Activated CD4-positive, CD25-positive, alpha-beta regulatory T cell treated with anti-CD3 and anti-CD28 coated beads, Interleukin-2, amount 50 U/mL, for 72 hours (primary cell): Measurements from ENCODE around the gene SCP2.

Source experiments
- DNase-seq: peaks from one replicate; pipeline ENCODE4 v3.0.0; 2021

The SCP2 gene

DNA sequence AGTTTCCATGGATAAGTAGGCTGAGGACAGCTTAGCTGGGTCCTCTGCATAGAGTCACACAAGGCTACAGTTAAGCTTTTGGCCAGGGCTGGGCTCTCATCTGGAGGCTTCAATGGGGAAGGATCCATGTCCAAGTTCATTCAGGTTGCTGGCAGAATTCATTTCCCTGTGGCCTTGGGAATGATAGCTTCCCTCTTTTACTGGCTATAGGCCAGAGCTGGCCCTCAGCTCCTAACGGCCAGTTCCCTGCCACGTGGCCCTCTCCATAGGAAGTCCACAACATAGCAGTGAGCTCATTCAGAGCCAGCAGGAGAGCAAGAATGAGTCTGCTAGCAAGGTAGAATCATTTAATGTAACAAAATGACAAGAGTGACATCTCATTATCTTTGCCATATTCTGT lies 119.9 kb downstream of the SCP2 start:
- no peak for DNase-seq

DNA sequence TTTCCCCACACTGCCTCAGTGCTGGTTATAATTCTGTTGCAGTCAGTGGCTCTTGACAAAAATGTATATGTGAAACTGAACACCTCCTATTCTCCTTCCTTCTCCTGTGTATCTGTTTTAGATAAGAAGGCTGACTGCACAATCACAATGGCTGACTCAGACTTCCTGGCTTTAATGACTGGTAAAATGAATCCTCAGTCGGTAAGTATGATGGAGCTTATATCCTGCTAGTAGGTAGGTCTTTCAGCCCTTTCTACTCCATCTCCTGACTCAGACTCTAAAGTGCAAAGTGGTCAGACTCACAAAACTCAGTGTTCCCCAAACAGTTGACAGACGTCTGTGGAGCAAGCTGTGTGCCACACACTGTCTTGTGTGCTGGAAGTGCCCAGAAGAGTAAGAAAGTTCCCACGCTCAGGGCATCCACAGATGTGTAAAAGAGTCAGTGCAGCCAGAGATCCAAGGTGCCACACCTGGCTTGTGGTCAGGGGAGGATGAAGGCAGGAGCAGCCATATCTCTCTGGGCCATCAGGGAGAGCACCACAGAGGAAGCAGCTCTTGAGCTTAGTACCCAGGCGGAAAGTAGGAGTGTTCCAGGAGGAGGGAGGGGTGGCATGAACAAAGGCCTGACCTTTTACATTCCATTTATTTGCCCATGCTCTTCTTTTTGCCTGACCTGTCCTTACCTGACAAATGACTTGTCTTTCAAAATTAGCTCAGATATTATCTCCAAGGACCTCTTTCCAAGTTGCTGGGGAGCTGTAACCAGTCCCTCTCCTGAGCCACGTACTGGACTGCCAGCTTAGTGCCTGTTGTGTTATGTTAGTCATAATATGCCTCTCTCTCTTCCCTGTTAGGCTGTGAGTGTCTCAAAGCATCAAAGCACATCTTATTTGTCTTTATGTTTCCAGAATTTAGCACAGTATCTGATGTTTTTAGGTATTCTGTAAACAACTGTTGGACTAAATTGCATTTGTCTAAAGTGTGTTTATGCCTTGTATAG lies 121.0 kb downstream of the SCP2 start:
- no peak for DNase-seq

- no peak for DNase-seq
Measured at GRCh38 chr1:53048960-53049573, 122.0 kb downstream of the SCP2 start.

GRCh38 chr1:53049574-53049967 lies 122.5 kb downstream of the SCP2 start:
- no peak for DNase-seq

DNA sequence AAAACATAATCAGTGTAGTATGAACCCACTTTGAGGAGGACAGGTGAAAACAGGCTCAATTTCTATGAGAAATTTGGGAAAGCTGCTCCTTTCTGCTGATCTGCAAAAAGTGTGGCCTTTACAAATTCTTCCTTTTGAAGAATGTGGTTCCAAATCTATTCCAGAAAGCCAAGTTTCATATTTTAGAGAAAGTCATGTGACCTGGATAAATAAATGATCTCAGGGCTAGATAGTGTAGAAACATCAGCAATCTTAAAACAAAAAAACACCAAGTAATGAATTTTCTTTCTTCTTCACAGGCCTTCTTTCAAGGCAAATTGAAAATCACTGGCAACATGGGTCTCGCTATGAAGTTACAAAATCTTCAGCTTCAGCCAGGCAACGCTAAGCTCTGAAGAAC lies 123.2 kb downstream of the SCP2 start:
- DNase-seq, result no peak

- DNase-seq, result no peak
Measured at GRCh38 chr1:53051676-53052075, 124.6 kb downstream of the SCP2 start.

DNA sequence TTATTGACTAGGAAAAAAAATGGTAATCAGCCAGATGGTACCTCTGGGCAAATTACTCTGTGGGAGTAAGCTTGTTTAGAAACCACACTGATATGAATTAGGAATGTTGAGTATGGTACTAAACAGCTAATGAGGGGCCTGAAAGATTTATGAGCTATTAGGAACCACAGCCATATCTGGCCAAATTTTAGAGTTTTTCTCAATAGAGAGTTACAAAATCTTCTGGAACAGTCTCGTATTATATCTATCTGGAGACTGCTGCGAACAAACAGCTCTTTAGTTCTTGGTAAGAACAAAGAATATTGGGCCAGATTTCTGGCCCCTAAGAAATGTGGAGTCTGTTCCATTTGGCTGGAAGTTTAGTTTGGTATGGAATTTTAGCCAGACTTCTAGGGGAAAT lies 130.1 kb downstream of the SCP2 start:
- DNase-seq, result no peak

- DNase-seq, result no peak
Measured at GRCh38 chr1:53060579-53060978, 133.5 kb downstream of the SCP2 start.

DNA sequence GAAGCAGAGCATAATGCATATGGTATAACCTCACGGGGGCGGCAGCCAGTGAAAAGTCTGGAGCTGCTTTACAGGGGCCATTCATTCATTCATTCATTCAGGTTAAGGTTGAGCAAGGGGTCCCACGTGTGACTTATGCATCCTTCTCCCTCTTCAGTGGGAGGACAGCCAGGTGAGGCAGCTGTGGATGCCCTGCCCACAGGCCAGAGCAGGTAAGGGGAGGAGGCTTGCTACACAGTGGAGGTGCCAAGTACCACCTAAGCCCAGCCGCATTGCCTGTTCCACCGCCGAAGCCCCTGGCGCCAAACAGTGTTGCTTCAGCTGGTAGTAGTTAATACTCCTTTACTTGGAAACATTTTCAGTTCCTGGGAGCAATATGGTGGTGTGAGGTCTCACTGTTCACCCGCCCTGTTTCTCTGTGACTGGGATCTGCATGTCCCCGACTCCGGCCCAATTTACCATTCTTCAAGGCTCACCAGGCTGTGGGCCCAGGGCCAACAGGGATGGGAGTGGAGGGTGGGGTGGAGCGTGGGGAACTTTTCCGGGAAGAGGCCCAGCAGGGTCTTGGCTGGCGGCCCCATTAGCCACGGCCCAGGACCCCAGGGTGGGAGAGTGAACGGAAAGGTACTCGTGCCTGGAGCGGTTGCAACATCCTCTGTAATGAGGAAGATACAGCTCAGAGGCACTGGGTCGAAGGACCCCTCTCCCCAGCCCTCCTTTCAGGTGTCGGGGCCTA lies 134.2 kb downstream of the SCP2 start:
- DNase-seq, result no peak

GRCh38 chr1:53061859-53062707 lies 135.0 kb downstream of the SCP2 start, which contains the start of gene PODN:
PODN (plus strand) TSS chr1:53062213; CDS start chr1:53069856, 7,643 bp downstream.
- DNase-seq, result no peak

DNA sequence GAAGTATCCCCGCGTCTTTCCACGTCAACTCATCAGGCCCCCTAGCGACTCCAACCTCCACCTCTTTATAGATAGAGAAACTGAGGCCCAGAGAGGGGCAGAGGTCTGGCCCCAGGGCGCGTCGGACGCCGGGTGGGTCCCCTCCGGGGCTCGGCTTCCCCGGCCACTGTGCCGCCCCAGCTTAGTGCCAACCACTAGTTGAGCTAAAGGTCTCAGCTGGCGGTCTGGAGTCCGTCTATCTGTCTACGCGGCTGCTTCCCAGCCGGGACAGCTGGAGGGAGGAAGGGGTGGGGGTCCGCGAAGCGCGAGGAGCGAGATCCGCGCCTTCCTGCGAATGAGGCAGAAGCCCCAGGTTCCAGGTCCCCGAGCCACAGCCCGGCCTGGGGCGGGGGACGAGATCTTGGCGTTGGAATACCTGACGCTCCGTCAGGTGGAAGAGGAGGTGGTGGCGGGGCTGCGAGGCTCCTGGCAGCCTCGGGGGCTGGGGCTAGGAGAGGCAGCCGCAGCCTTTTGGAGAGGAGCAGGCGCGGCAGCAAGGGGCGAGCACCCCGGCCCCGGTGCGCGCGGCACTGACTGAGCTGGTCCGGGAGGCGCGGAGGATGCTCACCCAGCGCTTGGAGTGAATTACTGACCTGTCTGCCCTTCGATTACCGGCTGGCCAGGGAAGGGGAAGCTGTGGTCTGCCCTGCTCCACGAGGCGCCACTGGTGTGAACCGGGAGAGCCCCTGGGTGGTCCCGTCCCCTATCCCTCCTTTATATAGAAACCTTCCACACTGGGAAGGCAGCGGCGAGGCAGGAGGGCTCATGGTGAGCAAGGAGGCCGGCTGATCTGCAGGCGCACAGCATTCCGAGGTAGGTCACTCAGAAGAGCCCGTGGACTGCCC lies 135.9 kb downstream of the SCP2 start:
- no peak for DNase-seq

DNA sequence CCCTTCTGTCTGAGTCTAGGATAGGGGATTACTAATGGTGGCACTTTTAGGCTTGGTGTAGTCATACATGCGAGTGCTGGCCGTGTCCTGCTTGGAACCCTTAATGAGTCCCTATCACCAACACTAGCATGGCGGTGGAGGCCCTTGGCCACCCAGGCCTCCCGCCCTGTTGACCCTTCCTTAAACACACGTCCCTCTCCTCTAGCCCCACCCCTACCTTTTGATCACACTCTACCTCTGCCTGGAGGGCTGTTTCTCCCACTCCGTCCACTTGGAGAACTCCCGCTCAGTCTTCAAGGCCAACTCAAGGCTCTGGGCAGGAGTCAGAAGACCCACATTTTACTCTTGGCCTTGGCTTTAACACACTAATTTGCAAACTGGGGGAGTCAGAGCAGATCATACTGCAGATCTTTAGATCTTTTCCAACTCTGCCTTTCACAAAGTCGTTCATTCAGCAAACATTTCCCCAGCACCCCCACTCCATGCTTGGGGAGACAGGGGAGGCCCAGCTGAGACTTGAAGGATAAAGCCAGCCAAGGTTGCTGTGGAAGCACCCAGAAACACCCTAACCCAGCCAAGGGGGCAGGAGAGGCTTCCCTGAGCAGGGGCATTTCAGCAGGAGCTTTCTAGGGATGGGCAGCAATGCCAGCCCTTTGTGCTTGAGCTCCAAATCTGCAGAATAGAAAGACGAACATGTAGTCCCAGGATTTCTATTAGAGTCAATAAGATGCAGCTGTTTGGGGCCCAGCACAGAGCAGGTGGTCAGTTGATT lies 136.9 kb downstream of the SCP2 start:
- DNase-seq, result no peak

GRCh38 chr1:53065391-53065790 lies 138.3 kb downstream of the SCP2 start:
- DNase-seq, result no peak

- DNase-seq, result no peak
Measured at GRCh38 chr1:53066488-53066887, 139.4 kb downstream of the SCP2 start.

DNA sequence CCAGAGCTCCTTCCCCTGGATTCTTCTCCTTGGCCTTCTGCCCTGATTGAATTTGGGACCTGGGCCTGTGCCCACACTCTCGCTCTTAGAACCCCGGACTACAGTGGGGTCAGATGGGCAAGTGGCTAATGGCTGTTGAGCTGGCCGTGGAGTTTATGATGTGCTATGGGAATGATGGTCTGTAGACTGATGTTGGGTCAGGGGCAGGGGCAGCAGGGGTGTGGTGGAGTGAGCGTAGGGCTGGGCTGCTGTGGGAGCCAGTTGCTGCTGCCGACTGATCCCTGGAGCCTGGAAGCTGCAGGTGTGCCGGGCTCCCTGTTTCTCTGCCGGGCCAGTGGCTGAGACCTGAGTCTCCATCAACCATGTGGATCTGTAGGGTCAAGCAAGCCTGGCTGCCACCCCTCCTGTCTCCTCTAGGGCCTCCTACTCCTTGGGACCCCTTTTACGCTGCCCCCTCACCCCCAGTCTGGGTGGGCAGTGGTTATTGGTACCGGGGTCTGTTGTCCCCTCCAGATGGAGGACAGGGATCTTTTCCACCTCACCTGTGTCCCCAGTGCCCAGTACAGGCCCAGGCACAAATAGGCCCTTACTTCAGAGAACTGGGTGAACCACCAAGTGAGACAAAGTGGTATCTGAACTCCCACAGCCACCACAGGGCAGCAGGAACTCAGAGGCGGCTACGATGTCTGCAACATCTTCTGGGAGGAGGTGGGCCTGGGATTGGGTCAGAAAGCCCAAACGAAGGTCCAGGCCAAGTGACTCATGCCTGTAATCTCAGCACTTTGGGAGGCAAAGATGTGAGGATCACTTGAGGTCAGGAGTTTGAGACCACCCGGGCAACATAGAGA lies 140.0 kb downstream of the SCP2 start:
- DNase-seq, result peak; percentile 17

DNA sequence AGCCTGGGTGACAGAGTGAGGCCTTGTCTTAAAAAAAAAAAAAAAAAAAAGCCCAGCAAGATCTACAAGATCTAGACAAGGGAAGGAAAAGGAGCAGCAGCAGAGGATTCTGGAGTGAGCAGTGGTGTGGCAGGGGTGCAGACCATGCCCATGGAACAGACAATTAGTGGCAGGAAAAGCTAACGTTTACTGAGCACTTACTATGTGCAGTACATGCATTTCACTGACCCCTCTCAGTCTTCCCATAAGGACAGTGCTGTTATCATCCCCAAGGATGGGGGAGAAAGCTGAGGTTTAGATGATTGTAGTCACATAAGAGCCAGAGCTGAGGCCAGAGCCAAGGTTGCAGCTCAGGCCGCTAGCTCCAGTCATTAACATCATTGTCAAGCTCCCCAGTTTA lies 140.8 kb downstream of the SCP2 start:
- DNase-seq, result no peak

- peak; percentile 16 for DNase-seq
Measured at GRCh38 chr1:53068314-53069099, 141.4 kb downstream of the SCP2 start.

DNA sequence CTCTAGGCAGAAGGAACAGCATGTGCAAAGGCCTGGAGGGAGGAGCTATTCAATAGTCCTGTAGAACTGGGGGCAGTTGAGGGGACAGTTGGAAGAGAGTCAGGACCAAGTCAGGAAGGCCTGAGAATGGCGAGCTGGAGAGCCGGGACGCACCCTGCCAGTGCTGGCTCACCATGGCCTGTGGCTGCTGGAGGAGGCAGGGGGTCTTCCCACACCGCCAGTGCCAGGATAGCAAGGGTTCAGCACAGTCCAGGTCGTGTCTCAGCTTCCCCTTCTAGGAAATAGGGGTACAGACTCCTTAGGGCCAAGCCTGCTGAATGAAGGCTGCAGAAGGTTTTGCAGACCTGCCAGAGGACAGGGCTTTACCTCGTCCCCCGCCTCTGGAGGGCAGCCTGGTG lies 142.2 kb downstream of the SCP2 start:
- DNase-seq, result no peak
